NCI-H1930 (cell line): ENCODE measurements around the gene ACAP1.
"Not testable (repeated sequence)": the region's sequence is repeated elsewhere in the genome, so short reads cannot be mapped to it uniquely, and the experiment has no call there.

ENCODE experiments used
- DNase-seq, 2 experiments: peaks; one replicate each; lab custom pipeline; 2025; lab: John Stamatoyannopoulos, UW

Gene ACAP1

GRCh38 chr17:7328840-7329373 is 7.4 kb upstream of the ACAP1 start, which contains the start of gene NEURL4:
Gene NEURL4 (minus strand): TSS chr17:7329335. CDS start chr17:7329312, 23 bp downstream.
- no peak for DNase-seq

- DNase-seq: peak; percentile 99
These were observed 6.8 kb upstream of the ACAP1 start for GRCh38 chr17:7329374-7329996.

GRCh38 chr17:7329997-7330637 is 6.2 kb upstream of the ACAP1 start:
- peak; percentile 71 to 86 for DNase-seq

GRCh38 chr17:7330638-7331015 is 5.7 kb upstream of the ACAP1 start:
- no peak for DNase-seq

GRCh38 chr17:7332111-7332510 is 4.2 kb upstream of the ACAP1 start:
- DNase-seq: no peak

- DNase-seq: not testable (repeated sequence)
These were observed 3.7 kb upstream of the ACAP1 start for GRCh38 chr17:7332600-7333069.

GRCh38 chr17:7334938-7335538 is 1.3 kb upstream of the ACAP1 start:
- DNase-seq: no peak

GRCh38 chr17:7335765-7336164 is 564 bp upstream of the ACAP1 start:
- DNase-seq: not testable (repeated sequence)

- not testable (repeated sequence) for DNase-seq
These were observed 1.3 kb downstream of the ACAP1 start for GRCh38 chr17:7337600-7337999.

- DNase-seq: no peak
These were observed 3.9 kb downstream of the ACAP1 start for GRCh38 chr17:7340179-7340578.

- DNase-seq: no peak
These were observed 5.5 kb downstream of the ACAP1 start for GRCh38 chr17:7341842-7342241.

- DNase-seq: no peak
These were observed 6.9 kb downstream of the ACAP1 start for GRCh38 chr17:7343250-7343649.

GRCh38 chr17:7346761-7347614 is 10.7 kb downstream of the ACAP1 start:
- DNase-seq: no peak

GRCh38 chr17:7347630-7348477 is 11.5 kb downstream of the ACAP1 start:
- DNase-seq: no peak

GRCh38 chr17:7348478-7349242 is 12.3 kb downstream of the ACAP1 start:
- no peak for DNase-seq

- peak; percentile 14 to 74 for DNase-seq
These were observed 15.6 kb downstream of the ACAP1 start, which contains the start of gene KCTD11 for GRCh38 chr17:7351665-7352502. Gene KCTD11 (plus strand): TSS chr17:7352162.

GRCh38 chr17:7352503-7352889 is 16.2 kb downstream of the ACAP1 start:
- no peak for DNase-seq

- no peak for DNase-seq
These were observed 16.7 kb downstream of the ACAP1 start for GRCh38 chr17:7352910-7353635.
